HG03558 (cell line): Measurements from ENCODE around the gene KRT9.

Experiments
- ATAC-seq: cut with Tn5 transposase; IDR thresholded peaks from one replicate; pipeline ENCODE4 v1.9.1; 2021; ENCODE audit warnings: moderate number of reproducible peaks; ENCODE audit not compliant: unreplicated experiment; ENCODE audit errors: extremely low read depth

The KRT9 gene

GRCh38 chr17:41533613-41534012, 38.2 kb downstream of the KRT9 start:
- ATAC-seq, result no peak

DNA sequence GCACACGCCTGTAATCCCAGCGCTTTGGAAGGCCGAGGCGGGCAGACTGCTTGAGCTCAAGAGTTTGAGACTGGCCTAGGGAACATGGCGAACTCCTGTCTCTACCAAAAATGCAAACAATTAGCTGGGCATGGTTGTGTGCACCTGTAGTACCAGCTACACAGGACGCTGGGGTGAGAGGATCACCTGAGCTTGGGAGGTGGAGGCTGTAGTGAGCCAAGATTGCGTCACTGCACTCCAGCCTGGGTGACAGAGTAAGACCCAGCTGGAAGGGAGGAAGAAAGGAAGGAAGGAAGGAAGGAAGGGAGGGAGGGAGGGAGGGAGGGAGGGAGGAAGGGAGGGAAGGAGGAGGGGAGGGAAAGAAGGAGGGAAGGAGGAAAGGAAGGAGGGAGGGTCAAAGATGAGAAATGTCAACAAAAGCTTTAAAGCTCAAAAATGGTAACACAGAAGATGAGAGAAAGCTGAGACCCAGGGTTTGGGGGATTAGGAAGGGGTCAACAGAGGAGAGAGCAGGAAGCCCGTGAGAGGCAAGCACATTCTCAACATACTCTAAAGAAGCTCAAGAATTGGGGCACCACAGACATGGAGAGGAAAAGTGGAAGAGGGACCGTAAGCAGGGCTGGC, 38.8 kb downstream of the KRT9 start:
- no peak for ATAC-seq

DNA sequence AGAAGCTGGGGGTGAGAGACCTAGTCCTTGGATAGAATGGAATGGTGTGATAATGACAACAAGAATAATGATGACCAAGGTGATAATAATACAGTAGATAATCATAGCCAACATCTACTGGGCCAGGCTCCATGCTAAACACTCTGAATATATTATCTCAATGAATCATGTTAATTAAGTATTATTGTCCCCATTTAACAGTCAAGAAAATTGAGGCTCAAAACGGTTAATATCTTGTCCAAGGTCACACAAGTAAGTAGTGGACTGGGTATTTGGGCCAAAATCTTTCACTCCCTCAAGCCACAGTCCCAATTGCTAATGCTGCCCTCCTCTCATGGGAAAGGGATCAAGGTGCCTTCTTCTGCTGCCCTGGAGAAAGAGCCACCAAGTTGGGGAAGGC, 39.9 kb downstream of the KRT9 start:
- ATAC-seq, result no peak

DNA sequence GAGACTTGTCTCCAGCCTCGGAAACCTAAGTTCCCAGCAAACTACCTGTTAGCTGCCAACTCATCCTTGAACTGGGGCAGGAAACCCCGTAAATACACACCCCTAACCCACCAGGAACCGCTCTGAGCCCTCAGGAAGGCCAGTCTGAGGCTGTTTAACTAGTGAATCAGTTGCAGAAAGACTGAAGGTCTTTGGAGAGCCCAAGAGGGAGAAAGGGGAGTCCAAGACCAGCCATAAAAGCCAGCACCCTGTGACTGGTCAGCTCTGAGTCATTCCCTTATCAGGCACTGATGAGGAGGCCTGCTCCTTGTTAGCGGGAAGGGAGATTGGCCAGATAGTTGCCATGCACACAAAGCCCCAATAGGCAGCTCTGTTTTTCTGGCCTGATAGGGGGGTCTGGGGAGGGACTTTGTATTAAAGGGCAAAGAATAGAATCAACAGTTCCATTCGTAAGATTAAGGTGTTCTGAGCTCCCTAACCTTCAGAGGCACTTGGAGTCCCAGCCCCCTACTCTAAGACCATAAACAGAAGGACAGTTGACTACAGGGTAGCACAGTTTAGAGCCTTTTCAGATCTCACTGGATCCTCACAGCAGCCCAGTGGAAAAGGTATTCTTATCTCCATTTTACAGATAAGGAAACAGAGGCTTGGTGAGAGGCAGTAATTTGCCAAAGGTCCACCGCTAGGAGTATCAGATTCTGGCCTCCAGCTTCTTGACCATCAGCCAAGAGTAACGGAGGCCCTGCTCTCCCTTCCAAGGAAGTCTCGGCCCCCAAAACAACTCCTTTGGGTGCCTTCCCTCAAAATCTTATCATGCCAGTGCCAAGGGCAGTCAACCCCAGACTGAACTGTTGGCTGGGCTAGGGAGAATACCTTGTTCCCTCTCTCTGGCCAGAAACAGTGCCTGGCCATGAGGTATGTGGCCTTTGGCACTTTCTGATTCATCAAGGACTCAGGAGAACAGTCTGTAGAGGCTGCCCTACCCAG, 41.5 kb downstream of the KRT9 start:
- no peak for ATAC-seq

- ATAC-seq, result no peak
These were observed 42.4 kb downstream of the KRT9 start for GRCh38 chr17:41529491-41529915.

DNA sequence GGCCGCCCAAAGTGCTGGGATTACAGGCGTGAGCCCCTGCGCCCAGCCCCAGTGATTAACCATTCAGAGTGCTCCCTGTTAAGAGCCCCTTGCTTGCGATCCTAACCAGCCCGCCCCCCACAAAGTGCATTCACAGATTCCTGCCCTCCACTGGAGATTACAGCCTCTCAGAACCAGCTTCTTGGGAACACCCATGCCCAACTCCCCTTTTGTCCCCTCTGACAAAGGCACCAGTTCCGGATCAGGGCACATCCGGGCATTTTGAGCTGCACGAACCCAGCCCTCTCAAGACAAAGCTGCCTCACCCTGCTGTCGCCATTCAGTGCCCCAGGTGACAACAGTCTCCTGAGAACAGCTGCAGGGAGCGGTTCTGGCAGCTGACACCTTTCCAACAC, 42.9 kb downstream of the KRT9 start:
- ATAC-seq, result no peak

DNA sequence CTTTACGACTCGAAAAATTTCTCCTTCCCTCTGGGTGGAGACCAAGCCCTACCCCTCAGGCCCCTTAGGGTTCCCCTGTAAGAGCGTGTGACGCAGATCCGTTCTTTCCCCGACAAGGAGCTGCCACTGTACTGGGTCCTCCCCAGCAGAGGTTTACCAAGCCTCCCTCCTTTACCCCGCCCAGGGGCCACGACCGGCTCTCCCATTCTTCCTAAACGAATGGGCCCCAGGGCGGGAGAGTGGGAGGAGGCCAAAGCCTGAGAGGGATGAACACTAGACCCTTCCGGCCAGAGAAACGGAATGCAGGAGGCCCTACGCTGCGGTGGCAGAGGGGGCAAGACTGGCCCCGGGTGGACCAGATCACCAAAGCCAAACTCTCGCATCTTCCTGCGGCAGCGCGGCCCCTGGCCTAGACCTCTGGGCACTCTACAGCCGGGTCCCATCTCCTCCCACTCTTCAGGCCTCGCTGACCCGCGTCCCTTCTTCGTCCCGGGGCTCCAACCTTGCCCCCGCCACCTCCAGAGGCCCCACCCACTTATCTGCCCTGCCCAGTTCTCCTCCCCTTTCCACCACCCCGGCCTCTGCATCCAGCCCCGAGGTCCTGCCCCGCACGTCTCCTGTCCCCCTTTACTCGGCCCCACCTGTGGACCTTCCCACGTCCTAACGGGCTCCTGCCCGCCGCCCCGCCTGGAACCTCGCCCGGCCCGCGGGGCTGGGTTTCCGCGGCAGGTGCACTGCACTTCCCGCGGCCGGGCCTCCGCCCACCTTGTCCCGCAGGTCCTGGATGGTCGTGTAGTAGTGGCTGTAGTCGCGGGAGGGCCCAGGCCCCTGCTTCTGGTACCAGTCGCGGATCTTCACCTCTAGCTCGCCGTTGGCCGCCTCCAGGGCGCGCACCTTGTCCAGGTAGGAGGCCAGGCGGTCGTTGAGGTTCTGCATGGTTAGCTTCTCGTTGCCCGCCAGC, 44.5 kb downstream of the KRT9 start:
- ATAC-seq, result no peak

DNA sequence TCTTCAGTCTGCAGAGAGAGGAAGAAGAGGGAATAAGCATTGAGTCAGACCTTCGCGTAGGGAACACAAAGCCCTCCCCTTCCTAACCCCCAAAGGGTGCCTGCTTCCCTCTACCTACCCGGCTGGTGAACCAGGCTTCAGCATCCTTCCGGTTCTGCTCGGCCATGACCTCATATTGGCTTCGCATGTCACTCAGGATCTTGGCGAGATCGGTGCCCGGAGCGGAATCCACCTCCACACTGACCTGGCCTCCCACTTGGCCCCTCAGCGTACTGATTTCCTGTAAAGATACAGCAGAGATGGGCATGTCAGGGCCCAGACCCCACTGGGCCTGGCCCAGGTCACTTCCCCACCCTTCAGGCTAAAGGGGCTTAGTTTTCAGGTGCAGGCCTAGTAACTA, 47.6 kb downstream of the KRT9 start:
- ATAC-seq, result no peak

DNA sequence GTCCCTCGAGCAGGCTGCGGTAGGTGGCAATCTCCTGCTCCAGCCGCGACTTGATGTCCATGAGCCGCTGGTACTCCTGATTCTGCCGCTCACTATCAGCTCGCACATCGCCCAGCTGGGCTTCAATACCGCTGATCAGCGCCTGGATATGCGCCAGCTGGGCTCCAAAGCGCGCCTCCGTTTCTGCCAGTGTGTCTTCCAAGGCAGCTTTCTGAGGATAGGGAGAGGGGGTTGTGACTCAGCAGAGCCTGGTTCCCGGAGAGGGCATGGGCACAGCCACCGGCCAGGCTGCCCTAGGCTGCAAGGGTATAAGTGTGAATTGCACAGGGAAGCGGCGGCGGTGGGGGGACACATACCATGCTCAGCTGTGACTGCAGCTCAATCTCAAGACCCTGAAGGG, 48.1 kb downstream of the KRT9 start:
- ATAC-seq, result no peak

DNA sequence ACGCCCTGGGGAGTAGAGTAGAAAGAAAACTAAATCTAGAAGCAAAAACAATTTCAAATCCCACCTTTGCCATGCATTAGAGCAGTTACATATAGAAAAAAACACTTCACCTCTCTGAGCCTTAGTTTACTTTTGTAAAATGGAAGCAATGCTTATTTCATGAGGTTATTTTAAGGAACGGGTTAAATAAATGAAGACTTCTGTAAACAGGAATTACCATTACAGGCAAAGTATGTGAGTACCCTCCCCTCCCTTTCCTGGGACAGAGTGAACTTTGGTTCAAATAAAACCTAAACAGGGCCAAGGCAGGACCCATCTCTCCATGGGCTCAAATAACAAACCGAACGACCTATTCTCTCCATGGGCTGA, 48.6 kb downstream of the KRT9 start:
- ATAC-seq, result no peak

GRCh38 chr17:41522301-41523224, 49.3 kb downstream of the KRT9 start:
- no peak for ATAC-seq

GRCh38 chr17:41521574-41522261, 50.1 kb downstream of the KRT9 start:
- ATAC-seq, result no peak

- ATAC-seq, result no peak
These were observed 50.9 kb downstream of the KRT9 start for GRCh38 chr17:41520821-41521521.

DNA sequence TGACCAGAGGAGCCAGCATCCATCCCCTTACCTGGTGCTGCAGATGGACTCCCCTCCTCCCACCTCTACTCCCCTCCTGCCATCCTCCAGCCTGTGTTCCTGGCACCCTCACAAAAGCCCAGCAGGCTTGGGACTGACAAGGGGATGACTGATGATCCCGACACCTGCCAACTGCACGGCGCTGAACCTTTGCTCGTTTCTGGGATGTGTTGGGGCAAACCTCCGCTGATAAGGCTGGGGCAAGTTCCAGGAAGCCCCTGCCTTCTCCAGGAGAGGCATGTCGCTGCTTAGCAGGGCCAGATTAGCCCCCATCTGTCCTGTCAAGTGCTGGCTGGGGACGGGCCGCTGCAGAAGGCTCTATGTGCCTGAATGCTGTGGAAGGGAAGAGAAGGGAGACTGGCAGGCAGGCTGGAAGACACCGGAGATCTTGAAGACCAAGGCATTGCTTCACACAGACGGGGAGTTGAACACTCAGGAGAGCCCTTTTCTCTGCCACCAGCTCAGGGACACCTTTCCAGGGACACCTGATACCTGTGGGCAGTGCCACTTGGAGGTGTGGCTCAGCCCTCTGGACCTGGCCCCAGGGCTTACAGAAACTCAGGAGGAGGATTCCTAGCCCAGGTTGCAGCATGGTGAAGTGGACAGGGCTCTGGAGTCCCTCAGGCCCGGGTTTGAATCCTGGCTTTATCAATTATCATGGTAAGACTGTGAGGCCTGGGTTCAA, 52.2 kb downstream of the KRT9 start:
- no peak for ATAC-seq

GRCh38 chr17:41518789-41519449, 52.9 kb downstream of the KRT9 start, which contains the start of gene KRT15:
KRT15 (minus strand) TSS chr17:41518890; CDS start chr17:41518827, 63 bp downstream.
- no peak for ATAC-seq

DNA sequence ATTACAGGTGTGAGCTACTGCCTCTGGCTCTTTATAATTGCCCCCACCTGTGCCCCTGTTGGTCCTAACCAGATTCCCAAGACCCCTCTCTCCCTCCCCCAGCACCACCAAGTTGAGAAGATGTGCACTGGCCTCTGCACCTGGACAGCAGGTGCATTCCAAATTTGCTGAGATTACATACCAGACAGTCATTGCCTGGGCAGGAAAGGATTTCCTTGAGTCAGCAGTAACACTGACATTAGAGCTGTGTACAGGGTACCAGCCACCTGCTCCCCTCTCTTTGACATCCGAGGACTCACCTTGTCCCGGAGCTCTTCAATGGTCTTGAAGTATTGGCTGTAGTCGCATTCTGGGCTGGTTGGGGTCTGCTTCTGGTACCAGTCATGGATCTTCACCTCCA, 53.8 kb downstream of the KRT9 start:
- no peak for ATAC-seq

GRCh38 chr17:41516830-41517283, 55.0 kb downstream of the KRT9 start:
- ATAC-seq, result no peak
